Left ventricle myocardium inferior (tissue), 1 donor: ENCODE data around the gene DCLK3. TPM values are rescaled to one million over a fixed set of nuclear protein-coding genes. Genes with fewer than 3 reads are reported as not detected.

ENCODE experiments used
- DNase-seq: peaks from one replicate; pipeline ENCODE4 v3.0.0-alpha.2; 2020
- H3K27ac ChIP-seq: fragments of 200-600 bp; replicated peaks from 2 replicates; pipeline ENCODE4 v1.8.0; 2021
- H3K27me3 ChIP-seq: fragments of 200-600 bp; 2 replicates; pipeline ENCODE4 v1.8.0; 2021; ENCODE audit warnings: low read depth
- H3K36me3 ChIP-seq: fragments of 200-600 bp; 2 replicates; pipeline ENCODE4 v1.8.0; 2021
- H3K4me1 ChIP-seq: fragments of 200-600 bp; 2 replicates; pipeline ENCODE4 v1.8.0; 2021
- H3K4me3 ChIP-seq: fragments of 200-600 bp; 2 replicates; pipeline ENCODE4 v1.8.0; 2021; ENCODE audit warnings: mild to moderate bottlenecking, moderate library complexity
- H3K9me3 ChIP-seq: fragments of 200-600 bp; replicated peaks from 2 replicates; pipeline ENCODE4 v1.8.0; 2021
- CTCF ChIP-seq: fragments of 200-600 bp; IDR thresholded peaks from 2 replicates; pipeline ENCODE4 v1.8.0; 2021; ENCODE audit warnings: antibody characterized with exemption, mild to moderate bottlenecking, borderline replicate concordance
- intact Hi-C: fragments of 100-400 bp; cut with micrococcal nuclease; formaldehyde crosslinking; loops from one replicate; pipeline ENCODE4 v1.11.0; 2022
- long read RNA-seq: library from polyadenylated mRNA; unstranded; transcript quantifications from one replicate; pipeline ENCODE4 v2.0.0, GENCODE V29; 2021
- total RNA-seq: library from RNA; stranded (reverse); fragmentation: NEBNext Ultra II Directional; extraction: Animal tissue kit (Norgen Biotek cat#: 25700); gene quantifications from one replicate; pipeline ENCODE4 v1.2.1, GENCODE V29; 2021
- donor health status: DM: no; HTN: yes; CAD: no; lungs with severe emphysema.

The DCLK3 gene
- 0.16 TPM for total RNA-seq
- long read RNA-seq = 0 reads

- Histone ChIP-seq H3K27ac (no peak within 1 kb of the TSS), H3K4me1 (peaks cover 11% of the 10 kb centered on the region)
These were observed at the start of gene DCLK3 for GRCh38 chr3:36763850-36764703. TSS of gene DCLK3 (minus strand) at chr3:36764553. CDS start at chr3:36764263, 290 bp downstream.

GRCh38 chr3:36813305-36813704 is 49.0 kb upstream of the DCLK3 start:
- Histone ChIP-seq H3K27ac (no peak overlapping the region), H3K9me3 (no peaks in the 10 kb centered on the region), H3K4me1 (peaks cover 9% of the 10 kb centered on the region), H3K4me3 (no peak overlapping the region), H3K27me3 (no peaks in the 10 kb centered on the region), H3K36me3 (no peaks in the 10 kb centered on the region)
- no peak for TF ChIP-seq CTCF
- no peak for DNase-seq
- intact Hi-C loops = no loop called here

More at GRCh38 chr3:36763850-36764703, at the start of gene DCLK3:
- Histone ChIP-seq H3K36me3 (no peaks in the 10 kb centered on the region), H3K4me3 (peak within 1 kb of the TSS; percentile 64), H3K27me3 (peaks cover 59% of the 10 kb centered on the region), H3K9me3 (no peaks in the 10 kb centered on the region)
- intact Hi-C loops = no loop called here
- DNase-seq = no peak
- no peak for TF ChIP-seq CTCF

GRCh38 chr3:36812240-36812639 is 47.9 kb upstream of the DCLK3 start:
- Histone ChIP-seq H3K4me1 (peaks cover 9% of the 10 kb centered on the region), H3K27me3 (no peaks in the 10 kb centered on the region), H3K36me3 (no peaks in the 10 kb centered on the region), H3K9me3 (no peaks in the 10 kb centered on the region), H3K4me3 (no peak overlapping the region), H3K27ac (no peak overlapping the region)
- TF ChIP-seq CTCF = no peak
- intact Hi-C loops = no loop called here
- no peak for DNase-seq

GRCh38 chr3:36811768-36812167 is 47.4 kb upstream of the DCLK3 start:
- peaks cover 3% of the 10 kb centered on the region for H3K9me3 ChIP-seq
- TF ChIP-seq CTCF = no peak
- no peak for DNase-seq
- H3K27me3 ChIP-seq = no peaks in the 10 kb centered on the region
- H3K27ac ChIP-seq = no peak overlapping the region
- no peaks in the 10 kb centered on the region for H3K36me3 ChIP-seq
- peaks cover 9% of the 10 kb centered on the region for H3K4me1 ChIP-seq
- H3K4me3 ChIP-seq = no peak overlapping the region
- intact Hi-C loops = no loop called here

- intact Hi-C loops = no loop called here
- no peak for TF ChIP-seq CTCF
- no peak for DNase-seq
- H3K9me3 ChIP-seq = peaks cover 25% of the 10 kb centered on the region
- no peaks in the 10 kb centered on the region for H3K27me3 ChIP-seq
- H3K4me3 ChIP-seq = no peak overlapping the region
- no peaks in the 10 kb centered on the region for H3K4me1 ChIP-seq
- no peak overlapping the region for H3K27ac ChIP-seq
- H3K36me3 ChIP-seq = no peaks in the 10 kb centered on the region
These were observed 40.1 kb upstream of the DCLK3 start for GRCh38 chr3:36804295-36805055.
